Activated CD4-positive, alpha-beta T cell treated with anti-CD3 and anti-CD28 coated beads, Interleukin-2, amount 50 U/mL, for 24 hours (primary cell): ENCODE results near the gene LRP10.

Experiments used
- DNase-seq, 2 donors: peaks; one replicate each; pipeline ENCODE4 v3.0.0-alpha.2; 2020; ENCODE audit warnings: low read depth in 1 of 2, low spot score in 1 of 2

LRP10 gene

DNA sequence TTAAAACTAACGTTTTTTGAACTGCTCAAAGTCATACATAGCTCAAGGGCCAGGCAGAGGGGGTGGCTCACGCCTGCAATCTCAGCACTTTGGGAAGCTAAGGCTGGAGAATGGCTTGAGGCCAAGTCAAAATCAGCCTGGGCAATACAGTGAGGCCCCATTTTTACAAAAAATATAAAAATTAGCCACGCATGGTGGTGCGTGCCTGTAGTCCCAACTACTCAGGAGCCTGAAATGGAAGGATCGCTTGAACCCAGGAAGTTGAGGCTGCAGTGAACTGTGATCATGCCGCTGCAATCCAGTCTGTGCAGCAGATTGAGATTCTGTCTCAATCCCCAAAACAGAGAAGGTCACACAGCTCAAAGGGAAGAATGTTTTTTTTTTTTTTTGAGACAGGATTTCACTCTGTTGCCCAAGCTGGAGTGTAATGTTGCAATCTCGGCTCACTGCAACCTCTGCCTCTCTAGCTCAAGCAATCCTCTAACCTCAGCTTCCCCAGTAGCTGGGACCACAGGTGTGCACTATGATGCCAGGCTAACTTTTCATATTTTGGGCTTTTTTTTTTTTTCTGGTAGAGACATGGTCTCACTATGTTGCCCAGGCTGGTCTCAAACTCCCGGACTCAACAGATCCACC lies 44.5 kb downstream of the LRP10 start:
- DNase-seq, result no peak

DNA sequence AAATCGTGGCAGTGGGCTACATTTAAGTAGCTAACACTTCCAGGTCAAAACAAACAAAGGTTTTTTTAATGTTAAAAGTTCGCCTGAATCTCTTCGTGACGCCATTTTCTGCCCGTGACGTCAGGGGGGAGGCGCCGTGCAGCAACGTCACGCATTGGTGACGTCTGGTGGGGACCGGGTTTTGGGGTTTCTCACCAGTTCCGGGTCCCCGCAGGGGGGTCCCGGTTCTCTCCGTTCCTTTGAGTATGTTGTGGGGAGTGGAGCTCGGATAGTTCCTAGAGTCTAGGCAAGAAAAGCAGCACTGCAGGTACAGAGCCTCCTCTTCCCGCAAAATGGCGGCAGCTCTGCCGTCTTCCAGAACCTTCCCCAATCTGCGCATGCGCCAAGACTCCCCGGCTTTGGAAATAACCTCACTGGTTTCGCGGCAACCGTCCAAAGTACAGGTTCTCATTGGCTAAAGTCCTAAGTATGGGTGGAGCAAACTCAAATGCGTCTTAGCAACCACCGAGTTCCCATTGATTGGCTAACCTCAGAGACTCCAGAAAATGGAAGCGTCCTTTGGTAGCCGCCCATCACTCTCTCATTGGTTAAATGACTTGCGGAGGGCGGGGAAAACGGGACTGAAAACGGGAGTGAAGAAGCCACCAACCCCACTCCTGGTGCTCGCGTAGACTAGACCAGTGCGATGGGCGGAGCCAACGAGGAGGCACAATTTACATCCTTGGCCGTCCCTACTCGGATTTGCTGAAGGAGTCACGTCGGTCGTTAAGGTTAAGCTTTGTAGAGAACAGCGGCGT lies 47.5 kb downstream of the LRP10 start, which contains the start of gene RBM23:
Gene RBM23, minus strand, starts transcription at position 346 of the 797 bp plus-strand sequence.
- DNase-seq, result peak; percentile 98 to 100

GRCh38 chr14:22919601-22919921 lies 48.0 kb downstream of the LRP10 start:
- no peak for DNase-seq

GRCh38 chr14:22920697-22921096 lies 49.2 kb downstream of the LRP10 start:
- DNase-seq, result no peak

DNA sequence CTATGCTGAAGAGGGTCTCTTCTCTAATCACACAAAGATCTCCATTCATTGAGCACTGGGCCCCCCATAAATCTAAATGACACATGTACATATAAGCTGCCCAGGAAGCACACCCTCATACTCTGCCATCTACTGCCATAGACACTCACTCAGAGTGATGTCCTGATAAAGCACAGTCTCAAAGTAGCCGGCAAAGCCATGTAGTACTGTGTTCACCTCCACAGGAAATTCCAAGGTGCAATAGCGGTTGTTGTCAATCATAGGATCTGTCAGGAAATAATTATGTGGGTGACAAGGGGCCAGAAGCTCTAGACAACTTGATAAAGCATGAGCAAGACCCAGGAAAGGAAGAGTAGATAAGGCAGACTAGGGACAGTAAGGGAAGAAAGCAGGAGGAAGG lies 50.8 kb downstream of the LRP10 start:
- DNase-seq, result no peak

GRCh38 chr14:22923746-22924145 lies 52.2 kb downstream of the LRP10 start:
- DNase-seq, result no peak

GRCh38 chr14:22925513-22925912 lies 54.0 kb downstream of the LRP10 start:
- DNase-seq, result no peak

DNA sequence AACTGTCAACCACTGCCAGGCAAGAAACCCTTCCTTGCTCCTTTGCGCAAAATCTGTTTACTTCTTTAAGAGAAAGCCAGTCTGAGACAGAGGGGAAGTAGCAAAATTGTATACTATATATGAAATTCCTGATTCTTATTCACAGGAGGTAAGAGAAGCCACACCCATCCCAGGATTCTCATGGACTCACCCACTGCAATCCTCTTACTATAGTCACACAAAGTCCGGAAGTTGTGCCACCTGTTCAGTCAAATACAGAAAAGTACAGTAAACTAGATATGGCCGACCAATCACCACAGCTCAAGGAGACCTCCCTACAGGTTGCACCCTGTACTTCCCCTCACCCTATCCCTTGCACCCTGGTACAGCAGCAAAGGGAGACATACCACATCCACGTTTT lies 54.8 kb downstream of the LRP10 start:
- no peak for DNase-seq

- DNase-seq, result no peak
These were observed 56.9 kb downstream of the LRP10 start for GRCh38 chr14:22928237-22929103.

DNA sequence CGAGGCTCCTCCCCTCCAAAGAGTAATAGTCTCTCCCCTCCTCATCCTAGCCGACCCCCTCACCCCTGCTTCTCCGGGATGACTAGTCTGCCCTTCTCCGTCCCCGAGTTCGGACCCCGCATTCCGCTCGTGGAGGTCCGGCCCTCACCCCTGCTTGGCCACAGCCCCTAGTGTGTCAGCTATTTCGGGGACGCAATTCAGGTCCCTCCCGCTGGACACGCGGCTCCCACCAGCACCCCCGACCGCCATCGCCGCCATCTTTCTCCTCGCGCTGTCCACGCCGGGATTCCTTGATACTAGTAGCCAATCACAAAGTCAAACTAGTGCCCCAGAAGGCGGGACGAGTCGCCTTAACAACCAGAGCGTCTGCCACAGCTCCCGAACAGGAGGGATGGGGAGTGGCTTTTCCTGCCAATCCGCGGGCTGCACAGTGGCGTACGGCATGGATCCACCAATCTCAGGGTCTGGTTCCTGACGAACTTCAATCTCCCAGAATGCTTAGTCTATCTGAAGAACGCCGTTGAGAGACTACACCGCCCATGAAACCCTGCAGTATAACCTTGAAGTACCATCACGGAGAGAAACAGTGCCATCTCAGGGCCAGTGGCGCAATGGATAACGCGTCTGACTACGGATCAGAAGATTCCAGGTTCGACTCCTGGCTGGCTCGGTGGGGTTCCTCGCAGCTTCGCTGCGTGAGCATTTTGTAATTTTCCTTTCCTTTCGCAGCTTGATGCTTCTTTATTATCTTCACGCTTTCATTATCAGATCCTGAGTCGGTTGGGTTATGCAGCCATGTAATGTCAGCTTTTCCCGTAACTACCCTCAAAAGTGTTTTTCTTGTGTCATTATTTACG lies 57.8 kb downstream of the LRP10 start, which contains the start of gene PRMT5:
Gene PRMT5, minus strand, starts transcription at position 273 of the 857 bp plus-strand sequence. Its CDS starts 15 bp downstream, at position 258.
- DNase-seq, result peak; percentile 98 to 99

DNA sequence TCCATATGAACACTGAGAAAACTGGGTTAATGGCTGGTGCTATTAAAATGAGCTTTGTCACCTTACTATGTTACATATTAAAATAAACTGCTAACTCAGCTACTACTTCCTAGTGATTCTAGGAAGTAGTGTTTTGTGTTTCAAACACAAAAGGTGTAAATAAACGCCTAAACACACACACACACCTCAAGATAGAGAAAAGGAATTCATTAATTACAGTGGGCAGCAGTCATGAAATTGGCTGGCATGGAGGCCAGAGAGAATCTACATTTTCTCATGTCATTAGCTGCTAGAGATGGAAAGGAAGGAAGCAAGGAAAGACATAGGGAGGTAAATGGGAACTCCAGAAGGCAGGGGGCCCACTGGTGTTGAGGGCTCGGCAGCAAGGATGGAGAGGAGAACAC lies 58.4 kb downstream of the LRP10 start:
- DNase-seq, result no peak
